Daoy (cell line): ENCODE data around the gene ACTR1A. TPM values are rescaled to one million over a fixed set of nuclear protein-coding genes. Genes with fewer than 3 reads are reported as not detected.
A peak's percentile ranks its signal among the peaks of the same experiment; 100 is the strongest.
"Not testable (repeated sequence)": the region's sequence is repeated elsewhere in the genome, so short reads cannot be mapped to it uniquely, and the experiment has no call there.

Experiments
- DNase-seq: peaks from one replicate; pipeline ENCODE4 v3.0.0-alpha.2; 2015; ENCODE audit warnings: low read depth
- total RNA-seq: library from RNA; depleted of rRNA; stranded (reverse); fragments of >200 nt; shearing (Covaris generic); gene quantifications from 2 replicates; pipeline ENCODE4 v1.2.3, GENCODE V29; 2014; rRNA removed

Gene ACTR1A
- 77.7 and 79.4 TPM in 2 replicates for total RNA-seq

DNA sequence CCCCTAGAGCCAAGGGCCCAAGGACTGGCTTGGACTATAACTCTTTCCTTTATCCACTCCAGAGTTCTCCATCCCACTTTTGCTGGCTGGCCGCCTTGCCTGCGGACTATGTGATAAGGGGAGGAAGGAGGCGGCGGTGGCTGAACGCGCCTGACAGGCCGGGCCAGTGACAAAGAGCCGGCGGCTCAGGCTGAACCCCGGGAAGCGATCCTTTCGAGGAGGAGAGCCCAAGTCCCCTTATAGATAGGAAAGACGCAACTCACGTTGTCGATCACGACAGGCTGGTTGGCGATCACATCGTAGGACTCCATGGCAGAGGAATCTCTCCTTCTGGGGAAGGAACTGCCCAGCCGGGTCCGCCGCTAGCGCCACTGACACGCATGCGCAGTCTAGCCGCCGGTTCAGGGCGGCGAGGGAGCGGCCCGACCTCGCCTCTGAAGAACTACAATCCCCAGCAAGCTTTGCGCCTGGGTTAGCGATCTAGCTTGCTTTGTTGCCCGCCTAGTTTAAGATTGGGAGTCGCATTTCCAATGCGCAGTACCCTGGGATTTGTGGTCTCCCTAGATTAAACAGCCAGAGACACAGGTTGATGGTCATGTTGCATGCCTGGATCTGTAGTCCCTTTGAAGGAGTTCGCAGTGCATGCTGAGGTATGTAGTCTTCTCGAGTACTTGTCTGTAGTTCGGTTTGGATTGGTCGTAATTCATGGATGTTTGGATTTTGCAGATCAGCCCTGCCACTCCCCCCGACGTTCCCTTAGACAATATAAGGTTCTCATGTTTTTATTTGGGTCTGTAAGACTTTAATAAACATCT lies at the start of gene ACTR1A:
Gene ACTR1A, minus strand, starts transcription at position 376 of the 815 bp plus-strand sequence. Its CDS starts 65 bp downstream, at position 311.
- DNase-seq: peak; percentile 96

GRCh38 chr10:102550636-102551210 lies 48.2 kb upstream of the ACTR1A start:
- no peak for DNase-seq

GRCh38 chr10:102549549-102549948 lies 47.0 kb upstream of the ACTR1A start:
- no peak for DNase-seq

DNA sequence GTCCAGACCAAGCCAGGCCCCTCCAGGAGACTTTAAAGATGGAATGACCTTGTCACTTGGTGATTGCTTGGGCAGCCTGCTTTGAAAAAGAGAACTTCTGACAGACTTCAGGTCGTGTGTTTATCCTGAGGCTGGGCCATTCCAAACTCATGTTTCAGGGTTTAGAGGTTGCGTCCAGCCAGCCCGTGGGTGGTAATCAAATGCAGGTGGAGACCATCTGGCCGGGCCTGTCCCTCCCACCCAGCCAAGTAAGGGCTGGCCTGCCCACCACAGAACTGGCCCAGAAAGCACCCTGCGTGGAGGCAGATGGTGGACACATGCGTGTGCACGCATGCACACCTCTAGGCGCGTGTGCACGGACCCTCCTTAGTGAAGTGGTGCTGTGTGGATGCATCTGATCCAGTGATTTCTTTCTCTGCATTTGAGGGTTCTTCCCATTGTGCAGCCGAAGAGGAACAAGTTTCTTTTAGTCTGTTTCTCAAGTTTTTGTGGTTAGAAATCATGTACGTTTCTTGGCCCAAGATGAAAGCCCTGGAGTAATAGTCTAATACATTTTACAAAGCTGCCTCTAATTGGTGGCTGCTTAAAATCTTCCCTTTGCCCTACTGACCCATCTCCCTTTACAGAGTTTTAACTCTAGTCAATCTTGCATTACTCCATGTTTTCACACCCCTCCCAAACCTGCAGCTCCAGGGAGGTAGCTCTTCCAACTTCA lies 44.3 kb upstream of the ACTR1A start:
- DNase-seq: no peak

GRCh38 chr10:102545997-102546396 lies 43.5 kb upstream of the ACTR1A start:
- DNase-seq: no peak

DNA sequence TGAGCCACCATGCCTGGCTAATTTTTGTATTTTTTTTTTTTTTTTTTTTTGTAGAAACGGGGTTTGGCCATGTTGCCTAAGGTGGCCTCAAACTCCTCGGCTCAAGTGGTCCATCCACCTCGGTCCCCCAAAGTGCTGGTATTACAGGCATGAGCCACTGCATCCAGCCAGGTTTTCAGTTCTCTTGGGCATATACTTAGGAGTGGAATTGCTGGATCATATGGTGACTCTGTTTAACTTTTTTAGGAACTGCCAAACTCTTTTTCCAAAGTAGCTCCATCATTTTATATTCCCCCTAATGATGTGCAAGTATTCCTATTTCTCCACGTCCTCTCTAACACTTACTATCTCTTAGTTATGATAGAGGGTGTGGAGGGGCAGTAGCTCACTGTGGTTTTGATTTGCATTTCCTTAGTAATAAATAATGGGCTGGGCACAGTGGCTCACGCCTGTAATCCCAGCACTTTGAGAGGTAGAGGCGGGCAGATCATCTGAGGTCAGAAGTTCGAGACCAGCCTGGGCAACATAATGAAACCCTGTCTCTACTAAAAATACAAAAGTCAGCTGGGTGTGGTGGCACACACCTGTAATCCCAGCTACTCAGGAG lies 42.9 kb upstream of the ACTR1A start:
- no peak for DNase-seq

DNA sequence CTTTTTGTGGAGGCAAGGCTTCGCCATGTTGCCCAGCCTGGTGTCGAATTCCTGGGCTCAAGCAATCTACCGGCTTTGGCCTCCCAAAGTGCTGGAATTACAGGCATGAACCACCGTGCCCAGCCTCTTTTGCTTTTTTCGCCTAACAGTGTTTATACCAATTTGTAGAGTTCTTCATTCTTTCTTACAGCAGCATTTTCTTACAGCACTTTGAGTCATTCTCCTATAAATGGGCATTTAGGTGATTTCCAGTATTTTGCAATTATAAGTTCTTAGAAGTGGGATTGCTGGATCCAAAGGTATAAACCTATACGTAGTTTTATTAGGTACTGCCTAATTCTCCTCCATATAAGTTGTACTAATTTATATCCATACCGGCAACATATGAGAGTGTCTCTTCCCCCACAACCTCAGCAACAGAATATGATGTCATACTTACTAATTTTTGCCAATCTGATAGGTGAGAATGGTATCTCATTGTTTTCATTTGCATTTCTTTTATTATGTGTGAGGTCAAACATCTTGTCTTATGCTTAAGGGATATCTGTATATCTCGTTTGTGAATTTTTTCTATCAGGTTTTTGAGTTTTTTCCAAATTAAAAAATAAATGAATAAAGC lies 40.4 kb upstream of the ACTR1A start:
- no peak for DNase-seq

DNA sequence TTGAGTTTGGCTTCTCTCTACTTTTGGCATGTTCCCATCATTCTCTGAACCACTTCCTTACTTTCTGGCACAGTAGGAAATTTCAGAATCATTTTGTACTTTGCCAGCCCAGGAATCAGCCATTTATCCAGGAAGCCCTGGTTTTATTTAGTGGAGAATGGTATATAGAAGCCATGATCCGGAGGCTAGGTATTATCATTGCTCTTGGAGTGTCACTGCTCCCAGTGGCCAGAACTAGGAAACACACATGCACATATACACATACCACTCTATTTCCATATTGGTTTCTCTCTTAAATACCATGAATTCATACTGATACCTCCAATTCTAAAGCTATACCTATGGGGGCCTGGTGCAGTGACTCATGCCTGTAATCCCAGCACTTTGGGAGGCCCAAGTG lies 37.5 kb upstream of the ACTR1A start:
- no peak for DNase-seq

- no peak for DNase-seq
These were observed 36.3 kb upstream of the ACTR1A start for GRCh38 chr10:102538811-102539210.

- DNase-seq: no peak
These were observed 35.4 kb upstream of the ACTR1A start for GRCh38 chr10:102537948-102538347.

DNA sequence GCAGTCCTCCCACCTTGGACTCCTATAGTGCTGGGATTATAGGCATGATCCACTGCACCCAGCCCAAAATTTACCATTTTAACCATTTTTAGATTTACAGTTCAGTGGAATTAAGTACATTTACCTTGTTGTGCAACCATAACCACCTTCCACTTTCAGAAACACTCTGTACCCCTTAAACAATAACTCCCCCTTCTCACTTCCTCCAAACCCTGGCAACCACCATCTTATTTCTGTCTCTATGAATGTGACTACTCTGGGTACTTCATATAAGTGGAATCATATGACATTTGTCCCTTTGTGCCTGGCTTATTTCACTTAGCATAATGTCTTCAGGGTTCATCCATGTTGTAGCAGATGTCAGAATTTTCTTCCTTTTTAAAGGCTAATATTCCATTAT lies 34.9 kb upstream of the ACTR1A start:
- DNase-seq: no peak

DNA sequence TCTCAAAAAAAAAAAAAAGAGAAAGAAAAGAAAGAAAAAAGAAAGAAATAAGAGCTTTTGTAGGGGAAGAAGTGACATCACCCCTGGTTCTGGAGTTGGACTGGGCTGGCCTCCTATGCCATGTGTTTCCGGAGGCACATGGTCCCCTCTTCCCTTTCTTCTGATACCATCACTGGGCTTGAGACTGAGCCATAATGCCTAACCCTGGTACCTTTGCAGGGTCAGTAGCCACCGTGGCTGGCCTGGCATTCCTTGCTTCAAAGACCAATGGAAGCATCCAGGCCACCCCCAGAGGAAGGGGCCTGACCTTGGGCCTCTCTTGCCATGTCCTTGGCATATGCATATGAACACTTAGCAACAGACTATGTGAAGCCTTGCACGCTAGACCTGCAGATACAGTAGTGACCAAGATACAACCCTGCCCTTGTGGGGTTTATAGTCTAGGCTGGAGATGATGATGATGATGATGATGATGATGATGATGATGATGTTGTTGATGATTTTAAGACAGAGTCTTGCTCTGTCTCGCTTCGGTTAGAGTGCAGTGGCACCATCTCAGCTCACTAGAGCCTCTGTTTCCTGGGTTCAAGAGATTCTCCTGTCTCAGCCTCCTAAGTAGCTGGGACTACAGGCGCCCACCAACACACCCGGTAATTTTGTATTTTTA lies 33.1 kb upstream of the ACTR1A start:
- DNase-seq: no peak

- not testable (repeated sequence) for DNase-seq
These were observed 32.5 kb upstream of the ACTR1A start for GRCh38 chr10:102534966-102535365.

- no peak for DNase-seq
These were observed 31.8 kb upstream of the ACTR1A start for GRCh38 chr10:102534333-102534732.

DNA sequence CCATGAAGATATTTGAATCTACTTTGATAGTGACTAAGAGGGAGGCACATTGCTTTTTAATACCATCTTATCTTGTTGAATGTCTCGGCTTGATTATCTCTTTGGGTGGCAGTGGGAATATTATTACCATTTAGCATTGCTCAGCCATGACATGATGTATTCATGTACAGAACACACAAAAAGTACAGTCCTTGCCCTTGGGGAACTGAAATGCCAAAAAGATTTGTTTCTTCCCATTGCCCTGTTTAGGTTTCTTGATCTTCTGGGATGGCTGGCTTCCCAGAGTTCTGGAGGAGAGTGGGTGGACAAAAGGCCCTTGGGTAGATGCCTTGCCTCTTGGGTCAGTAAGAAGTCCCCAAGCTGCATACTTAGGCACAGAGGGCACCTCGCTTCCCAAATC lies 25.0 kb upstream of the ACTR1A start:
- no peak for DNase-seq

DNA sequence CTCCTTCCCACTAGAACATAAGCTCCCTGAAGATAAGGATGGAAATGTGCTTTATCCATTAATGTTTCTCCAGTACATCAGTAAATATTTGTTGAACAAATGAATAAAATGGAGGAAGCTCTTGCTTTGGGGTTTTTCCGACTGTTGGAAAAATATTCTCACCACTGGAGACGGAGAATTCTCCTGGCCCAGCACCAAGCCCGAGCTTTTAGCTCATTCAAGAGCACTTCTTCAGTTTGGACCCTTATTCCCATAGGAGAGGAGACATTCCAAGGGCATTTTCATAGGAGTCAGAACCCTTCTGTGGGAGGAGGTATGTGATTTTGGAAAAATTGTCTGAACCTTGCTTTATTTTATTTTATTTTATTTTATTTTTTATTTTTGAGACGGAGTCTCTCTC lies 22.2 kb upstream of the ACTR1A start:
- DNase-seq: no peak

- no peak for DNase-seq
These were observed 20.9 kb upstream of the ACTR1A start for GRCh38 chr10:102523250-102524029.

DNA sequence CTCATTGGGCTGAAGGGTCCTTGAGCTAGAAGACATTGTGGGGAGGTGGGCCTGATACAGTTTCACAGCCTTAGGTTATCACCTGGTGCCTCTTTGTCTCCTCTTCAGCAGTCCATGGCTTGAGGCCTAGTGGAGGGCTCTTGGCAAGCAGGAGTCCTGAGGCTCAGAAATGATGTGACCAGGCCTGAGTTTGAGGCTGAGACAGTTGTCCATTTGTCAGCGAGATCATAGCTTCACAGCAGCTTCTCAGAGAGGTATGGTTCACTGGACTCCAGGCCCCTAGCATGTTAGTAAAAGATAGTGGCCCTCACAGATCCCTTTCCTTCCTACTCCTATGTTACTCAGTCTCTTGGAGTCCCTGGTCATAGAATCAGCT lies 20.4 kb upstream of the ACTR1A start:
- no peak for DNase-seq

GRCh38 chr10:102519246-102519825 lies 16.8 kb upstream of the ACTR1A start:
- no peak for DNase-seq

DNA sequence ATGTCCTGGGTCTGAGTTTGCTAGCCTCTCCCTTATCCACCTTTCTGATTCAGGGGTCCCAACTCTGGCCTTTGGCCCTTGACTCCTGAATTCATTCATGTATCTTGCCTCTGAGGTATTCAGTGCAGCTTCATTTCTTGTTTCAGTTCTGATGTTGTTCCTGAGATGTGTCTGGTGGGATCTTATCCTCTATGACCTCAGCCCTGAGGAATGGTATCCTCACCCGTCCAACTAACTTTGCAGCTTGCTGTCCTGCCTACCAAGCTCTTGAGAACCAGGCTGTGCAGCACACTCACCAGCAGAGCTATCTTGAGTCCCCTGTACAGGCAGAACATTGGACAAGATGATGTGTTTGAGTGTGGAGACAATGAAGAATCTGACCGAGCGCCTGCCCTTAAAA lies 15.0 kb upstream of the ACTR1A start:
- no peak for DNase-seq
